GM19239 (cell line): ENCODE measurements around the gene MOK.
"Not testable (repeated sequence)": the region's sequence is repeated elsewhere in the genome, so short reads cannot be mapped to it uniquely, and the experiment has no call there.

Source experiments
- DNase-seq: peaks from one replicate; pipeline ENCODE4 v3.0.0; 2011; ENCODE audit warnings: low spot score; ENCODE audit not compliant: insufficient read length
- FAIRE-seq: peaks from 2 replicates; lab custom pipeline; 2011; peaks lifted over from hg19 to GRCh38; lab: Jason Lieb, UNC

Gene MOK

GRCh38 chr14:102251161-102251560, 53.8 kb downstream of the MOK start:
- no peak for FAIRE-seq
- DNase-seq = no peak

DNA sequence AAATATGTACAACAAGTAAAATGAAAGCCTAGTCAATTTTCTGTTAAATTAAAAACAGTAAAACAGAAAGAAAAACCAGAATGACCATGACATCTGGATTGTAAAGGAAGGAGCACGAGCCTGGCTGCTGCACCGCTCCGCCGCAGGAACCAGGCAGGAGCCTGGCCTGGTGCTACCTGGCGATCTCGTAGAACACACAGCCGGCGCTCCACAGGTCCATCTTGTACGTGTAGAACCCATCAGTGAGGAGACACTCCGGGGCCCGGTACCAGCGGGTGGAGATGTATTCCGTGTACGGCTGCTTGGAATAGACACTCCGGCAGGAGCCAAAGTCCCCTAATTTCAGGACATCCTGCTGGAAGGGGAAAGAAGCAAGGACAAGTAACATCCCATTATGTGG, 54.3 kb downstream of the MOK start:
- FAIRE-seq (no peak), DNase-seq (no peak)

GRCh38 chr14:102249981-102250380, 55.0 kb downstream of the MOK start:
- FAIRE-seq (no peak), DNase-seq (no peak)

GRCh38 chr14:102249041-102249440, 55.9 kb downstream of the MOK start:
- DNase-seq (no peak), FAIRE-seq (no peak)

DNA sequence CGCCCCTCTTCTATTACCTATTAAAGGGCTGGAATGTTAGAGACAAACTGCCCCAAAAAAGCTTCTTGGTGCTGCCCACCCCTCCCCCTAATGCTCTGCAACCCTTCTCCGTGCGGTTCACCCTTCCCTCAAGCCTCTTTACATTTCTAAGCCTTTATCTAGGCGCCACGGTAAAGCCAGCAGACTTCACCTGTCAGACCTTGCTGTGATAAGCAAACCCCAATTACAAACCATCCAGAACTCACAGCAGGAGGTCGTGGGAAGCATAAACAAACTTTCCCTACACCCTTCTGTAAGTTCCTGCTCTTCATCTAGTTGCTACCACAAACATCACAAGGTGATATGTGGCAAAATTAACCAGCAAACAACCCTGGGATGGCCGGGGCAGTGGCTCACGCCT, 56.8 kb downstream of the MOK start:
- DNase-seq (no peak), FAIRE-seq (no peak)

GRCh38 chr14:102246071-102246470, 58.9 kb downstream of the MOK start:
- FAIRE-seq = no peak
- no peak for DNase-seq

DNA sequence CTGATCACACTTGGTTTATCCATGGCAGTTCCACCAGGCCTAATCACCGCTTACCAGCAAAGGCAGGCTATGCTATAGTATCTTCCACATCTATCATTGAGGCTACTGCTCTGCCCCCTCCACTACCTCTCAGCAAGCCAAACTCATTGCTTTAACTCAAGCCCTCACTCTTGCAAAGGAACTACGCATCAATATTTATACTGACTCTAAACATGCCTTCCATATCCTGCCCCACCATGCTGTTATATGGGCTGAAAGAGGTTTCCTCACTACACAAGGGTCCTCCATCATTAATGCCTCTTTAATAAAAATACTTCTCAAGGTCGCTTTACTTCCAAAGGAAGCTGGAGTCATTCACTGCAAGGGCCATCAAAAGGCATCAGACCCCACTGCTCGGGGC, 61.2 kb downstream of the MOK start:
- DNase-seq, FAIRE-seq: not testable (repeated sequence)

GRCh38 chr14:102241147-102241546, 63.8 kb downstream of the MOK start:
- no peak for FAIRE-seq
- DNase-seq = no peak

DNA sequence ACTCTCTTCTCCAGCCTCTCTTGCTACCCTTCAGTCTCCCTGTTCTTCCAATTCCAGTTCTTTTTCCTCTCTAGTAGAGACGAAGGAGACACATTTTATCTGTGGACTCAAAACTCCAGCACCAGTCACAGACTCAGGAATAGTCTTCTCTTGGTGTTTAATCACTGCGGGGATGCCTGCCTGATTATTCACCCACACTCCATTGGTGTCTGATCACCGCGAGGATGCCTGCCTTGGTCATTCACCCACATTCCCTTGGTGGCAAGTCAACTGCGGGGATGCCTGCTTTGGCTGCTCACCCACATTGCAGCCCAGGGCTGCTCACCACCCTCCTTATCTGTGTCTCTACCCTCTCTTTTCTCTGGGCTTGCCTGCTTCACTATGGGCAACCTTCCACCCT, 64.5 kb downstream of the MOK start:
- not testable (repeated sequence) for FAIRE-seq, DNase-seq

- DNase-seq = no peak
- no peak for FAIRE-seq
Observed at GRCh38 chr14:102239231-102239630, 65.7 kb downstream of the MOK start.

- DNase-seq (no peak), FAIRE-seq (no peak)
Observed at GRCh38 chr14:102238766-102239165, 66.2 kb downstream of the MOK start.

GRCh38 chr14:102238131-102238530, 66.8 kb downstream of the MOK start:
- FAIRE-seq (no peak), DNase-seq (no peak)

DNA sequence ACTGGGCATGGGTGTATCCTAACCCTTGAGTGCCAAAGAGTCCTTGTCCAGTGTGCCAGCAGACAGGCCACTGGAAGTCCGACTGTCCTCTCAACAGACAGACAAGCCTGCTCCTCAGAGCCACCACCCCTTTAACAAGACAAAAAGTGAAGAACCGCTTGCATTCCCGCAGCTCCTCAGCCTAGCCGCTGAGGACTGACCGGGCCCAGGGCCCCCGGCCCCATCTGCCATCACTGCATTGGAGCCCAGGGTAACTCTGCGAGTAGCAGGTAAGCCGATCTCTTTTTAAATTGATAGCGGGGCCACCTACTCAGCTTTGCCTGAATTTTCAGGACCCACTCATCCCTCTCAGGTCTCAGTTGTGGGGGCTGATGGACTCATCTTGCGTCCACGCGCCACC, 68.9 kb downstream of the MOK start:
- FAIRE-seq (no peak), DNase-seq (no peak)

DNA sequence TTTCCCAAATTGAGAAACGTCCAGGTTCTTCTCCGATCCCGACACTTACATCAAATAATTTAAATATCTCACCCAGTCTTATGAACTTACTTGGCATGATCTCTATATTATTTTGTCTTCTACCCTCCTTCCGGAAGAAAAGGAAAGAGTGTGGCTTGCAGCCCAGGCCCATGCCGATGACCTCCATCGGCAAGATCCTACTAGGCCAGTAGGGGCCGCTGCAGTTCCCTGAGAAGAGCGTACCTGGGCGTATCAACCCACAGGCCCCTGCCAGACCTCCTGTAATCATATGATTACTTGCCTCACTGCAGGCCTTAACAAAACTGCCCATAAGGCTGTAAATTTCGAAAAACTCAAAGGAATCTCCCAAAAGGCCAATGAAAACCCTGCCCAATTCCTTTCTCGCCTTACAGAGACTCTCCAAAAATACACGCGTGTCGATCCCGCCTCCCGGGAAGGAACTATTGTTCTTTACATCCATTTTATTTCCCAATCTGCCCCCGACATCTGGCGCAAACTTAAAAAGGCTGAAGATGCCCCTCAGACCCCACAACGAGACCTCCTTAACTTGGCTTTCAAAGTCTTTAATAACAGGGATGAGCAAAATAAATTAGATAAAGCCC, 69.6 kb downstream of the MOK start:
- peak; percentile 21 for FAIRE-seq
- DNase-seq = peak; percentile 91

DNA sequence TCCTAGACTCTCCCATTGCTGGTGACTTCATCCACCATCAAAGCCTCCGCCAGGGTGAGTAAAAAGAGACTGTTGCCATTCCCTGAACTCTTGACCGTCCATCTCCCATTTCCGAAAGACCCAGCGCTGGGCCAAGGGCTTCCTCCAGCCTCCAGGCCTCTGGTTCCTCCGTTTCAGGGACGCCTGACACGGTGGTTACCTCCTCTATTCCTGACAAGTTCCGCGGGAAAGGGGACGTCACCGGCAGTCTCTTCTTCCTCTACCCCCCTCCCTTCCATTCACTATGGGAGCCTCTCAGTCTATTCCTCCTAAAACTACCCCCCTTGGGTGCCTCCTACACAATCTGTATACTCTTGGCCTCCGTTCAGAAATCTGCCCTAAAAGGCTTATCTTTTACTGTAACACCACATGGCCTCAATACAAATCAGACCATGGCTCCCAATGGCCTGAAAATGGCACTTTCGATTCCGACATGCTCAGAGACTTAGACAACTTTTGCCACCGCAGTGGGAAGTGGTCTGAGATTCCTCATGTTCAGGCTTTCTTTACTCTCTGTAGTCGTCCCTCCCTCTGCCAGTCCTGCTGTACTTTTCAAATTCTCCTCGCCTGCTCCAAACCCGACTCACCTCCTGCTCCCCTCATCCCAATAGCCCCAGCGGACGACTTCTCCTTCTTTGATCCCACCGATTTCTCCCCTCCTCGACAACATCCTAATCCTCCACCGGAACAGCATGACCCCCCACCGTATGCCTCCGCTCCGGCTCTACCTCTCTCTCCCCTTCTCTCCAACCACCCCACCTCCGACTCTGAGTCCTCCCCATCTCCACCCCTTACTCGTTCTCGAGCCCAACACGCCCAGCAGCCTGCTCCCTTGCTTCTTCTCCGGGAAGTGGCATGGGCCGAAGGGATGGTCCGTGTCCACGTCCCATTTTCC, 70.4 kb downstream of the MOK start:
- no peak for FAIRE-seq
- no peak for DNase-seq

GRCh38 chr14:102233081-102233480, 71.9 kb downstream of the MOK start:
- no peak for DNase-seq
- no peak for FAIRE-seq

- FAIRE-seq = no peak
Observed at GRCh38 chr14:102232348-102232625, 72.7 kb downstream of the MOK start.

DNA sequence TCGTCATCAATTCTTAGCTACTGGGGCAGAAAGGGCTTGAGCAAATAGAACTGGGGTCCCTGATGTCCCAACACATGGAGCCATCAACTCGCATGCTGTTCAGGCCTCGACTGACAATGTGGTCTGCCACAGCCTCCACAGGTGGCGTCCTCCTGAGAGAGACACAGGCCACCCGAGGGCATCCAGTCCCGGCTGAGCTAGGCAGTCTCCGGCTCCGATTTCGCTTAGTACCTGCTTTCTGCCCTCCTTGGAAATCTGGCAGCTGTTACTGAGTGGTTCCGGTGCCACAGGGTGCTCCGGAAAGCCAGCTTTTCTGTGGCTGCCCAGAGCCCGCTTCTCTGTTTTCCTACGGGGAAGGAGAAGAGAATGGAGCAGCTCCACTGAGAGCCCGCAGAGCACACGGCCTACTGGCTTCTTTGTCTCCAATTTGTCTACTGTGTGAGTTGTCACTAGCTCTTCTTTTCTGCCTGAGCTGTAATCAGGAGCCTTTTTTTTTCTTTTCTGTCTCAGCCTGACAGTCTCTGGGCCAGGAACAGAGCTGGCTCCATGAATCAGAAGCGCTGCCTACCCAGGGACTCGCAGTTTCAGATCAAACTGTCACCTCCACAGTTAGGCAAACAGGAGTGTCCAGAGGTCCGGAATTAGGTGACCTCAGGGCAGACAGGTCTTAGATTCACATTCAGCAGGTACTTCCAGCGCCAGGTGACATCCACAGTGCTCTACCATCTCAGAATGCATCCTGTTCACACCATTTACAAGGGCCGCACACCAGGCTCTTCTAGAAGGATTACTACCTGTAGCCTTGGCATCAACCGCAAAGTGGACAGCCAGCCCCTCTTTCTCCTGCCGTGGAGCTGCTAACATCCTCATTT, 73.3 kb downstream of the MOK start:
- FAIRE-seq = no peak

More at GRCh38 chr14:102232348-102232625, 72.7 kb downstream of the MOK start:
- no peak for DNase-seq

DNA sequence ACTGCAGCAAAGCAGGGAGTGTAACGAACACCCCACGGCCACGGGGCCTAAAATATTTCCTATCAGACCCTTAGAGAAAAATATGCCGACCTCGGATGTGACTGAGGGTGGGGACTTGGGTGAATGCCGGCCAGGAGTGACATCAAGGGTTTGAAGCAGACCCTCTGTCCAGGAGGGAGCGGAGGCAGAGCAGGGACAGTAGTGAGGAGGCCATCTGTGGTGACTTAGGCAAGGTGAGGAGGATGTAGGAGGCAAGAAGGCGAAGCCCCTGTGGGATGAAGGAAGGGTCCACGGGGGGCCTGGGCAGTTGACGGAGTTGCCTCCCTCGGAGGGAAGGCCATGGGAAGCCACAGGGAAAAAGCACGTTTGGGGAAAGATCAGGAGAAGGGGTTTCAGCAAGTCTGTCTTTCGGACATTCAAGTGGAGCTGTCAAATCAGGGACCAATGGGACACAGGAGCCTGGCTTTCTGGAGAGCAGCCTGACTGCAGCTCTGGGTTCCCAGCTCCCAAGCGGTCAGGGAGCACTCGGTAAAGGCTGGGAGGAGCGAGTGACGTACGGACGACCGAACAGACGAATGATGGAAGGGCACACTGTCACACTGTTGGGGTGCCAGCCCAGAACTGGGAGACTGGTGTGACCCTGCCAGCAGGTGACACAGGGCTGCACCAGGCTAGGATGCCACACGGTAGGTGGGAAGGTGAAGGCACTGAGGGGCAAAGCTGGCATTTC, 74.3 kb downstream of the MOK start:
- DNase-seq (no peak), FAIRE-seq (no peak)

More for the DNA sequence above, 73.3 kb downstream of the MOK start:
- DNase-seq = no peak

DNA sequence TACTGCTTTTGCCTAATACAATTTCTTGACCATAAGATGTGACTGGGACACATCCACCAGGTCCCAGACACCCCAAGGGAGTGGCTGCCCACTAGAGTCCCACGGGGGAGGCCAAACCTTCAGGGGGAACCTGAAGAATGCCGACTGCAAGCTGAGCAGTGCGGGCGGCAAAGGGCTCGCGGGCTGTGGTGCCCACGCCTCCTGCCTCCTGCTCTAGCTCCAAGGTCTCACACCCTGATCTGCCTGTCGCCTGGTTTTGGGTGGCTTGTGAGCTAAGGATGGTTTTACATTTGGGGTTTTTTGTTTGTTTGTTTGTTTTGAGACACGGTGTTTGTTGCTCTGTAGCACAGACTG, 75.2 kb downstream of the MOK start:
- DNase-seq = no peak
- no peak for FAIRE-seq
